ENCODE results near the gene CYSTM1.

DNA sequence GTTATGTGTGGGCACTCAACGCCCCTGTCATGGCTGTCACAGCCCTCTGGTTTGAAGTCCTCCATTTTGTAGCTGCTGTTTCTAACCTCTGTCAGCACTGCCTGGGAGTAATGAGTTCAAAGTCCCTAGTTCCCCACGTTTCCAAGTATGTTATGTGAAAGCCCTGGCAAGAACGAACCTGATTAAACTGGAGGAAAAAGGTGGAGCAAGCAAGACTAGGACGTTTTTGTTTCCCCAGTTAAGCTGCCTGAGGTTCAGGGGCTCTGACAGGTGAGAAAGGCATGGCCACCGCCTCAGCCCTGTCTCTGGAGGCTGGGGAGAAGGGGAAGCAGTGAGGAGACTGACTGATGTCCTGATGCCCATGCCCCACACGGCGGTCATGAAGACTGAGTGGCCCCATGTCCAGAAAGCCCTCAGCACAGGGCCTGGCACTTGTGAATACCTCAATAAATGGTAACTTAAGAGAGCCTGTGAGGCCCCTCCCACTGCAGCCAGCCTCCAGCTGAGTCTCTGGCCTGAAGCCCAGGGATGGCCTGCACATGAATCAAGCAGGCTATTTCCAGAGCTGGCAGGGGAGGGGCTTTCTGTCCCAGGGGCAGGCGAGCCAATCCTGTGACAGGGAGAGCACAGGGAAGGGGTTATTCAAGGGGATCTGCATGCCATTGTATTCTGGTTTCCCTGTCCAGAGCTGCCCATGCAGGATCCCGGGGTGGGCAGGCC, 66.2 kb downstream of the CYSTM1 start:
- TF ChIP-seq, protein P1, sequence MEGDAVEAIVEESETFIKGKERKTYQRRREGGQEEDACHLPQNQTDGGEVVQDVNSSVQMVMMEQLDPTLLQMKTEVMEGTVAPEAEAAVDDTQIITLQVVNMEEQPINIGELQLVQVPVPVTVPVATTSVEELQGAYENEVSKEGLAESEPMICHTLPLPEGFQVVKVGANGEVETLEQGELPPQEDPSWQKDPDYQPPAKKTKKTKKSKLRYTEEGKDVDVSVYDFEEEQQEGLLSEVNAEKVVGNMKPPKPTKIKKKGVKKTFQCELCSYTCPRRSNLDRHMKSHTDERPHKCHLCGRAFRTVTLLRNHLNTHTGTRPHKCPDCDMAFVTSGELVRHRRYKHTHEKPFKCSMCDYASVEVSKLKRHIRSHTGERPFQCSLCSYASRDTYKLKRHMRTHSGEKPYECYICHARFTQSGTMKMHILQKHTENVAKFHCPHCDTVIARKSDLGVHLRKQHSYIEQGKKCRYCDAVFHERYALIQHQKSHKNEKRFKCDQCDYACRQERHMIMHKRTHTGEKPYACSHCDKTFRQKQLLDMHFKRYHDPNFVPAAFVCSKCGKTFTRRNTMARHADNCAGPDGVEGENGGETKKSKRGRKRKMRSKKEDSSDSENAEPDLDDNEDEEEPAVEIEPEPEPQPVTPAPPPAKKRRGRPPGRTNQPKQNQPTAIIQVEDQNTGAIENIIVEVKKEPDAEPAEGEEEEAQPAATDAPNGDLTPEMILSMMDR (IDR thresholded peaks at IDR 0.05 in 8 of 11, conservative IDR thresholded peaks at IDR 0.05 in 3 of 11), result no peak
- TF ChIP-seq POLR2AphosphoS5 (IDR thresholded peaks at IDR 0.05), result peak in 2 of 3 donors; percentile 42 to 50
